CD4-positive, alpha-beta memory T cell (primary cell): ENCODE results near the gene BCL2L12. TPM values are rescaled to one million over a fixed set of nuclear protein-coding genes. Genes with fewer than 3 reads are reported as not detected.
"Not testable (repeated sequence)": the region's sequence is repeated elsewhere in the genome, so short reads cannot be mapped to it uniquely, and the experiment has no call there.

Source experiments
- CTCF ChIA-PET: fragments of 350-600 bp; sonication (Branson Sonifier 250); formaldehyde crosslinking; loops from one replicate; lab custom pipeline; 2021; ENCODE audit warnings: inconsistent platforms; ENCODE audit not compliant: partially characterized antibody; lab: Charles Lee
- POLR2A ChIA-PET: fragments of 350-600 bp; sonication (Branson Sonifier 250); formaldehyde crosslinking; loops from one replicate; lab custom pipeline; 2021; ENCODE audit not compliant: partially characterized antibody; lab: Charles Lee
- DNase-seq, 5 donors: peaks; one replicate each; pipeline versions ENCODE4 v3.0.0 to v3.0.0-alpha.2; 2020 to 2022; ENCODE audit warnings: mixed read lengths in 1 of 5
- H3K27ac ChIP-seq: one replicate; pipeline ENCODE4 v1.7.0; 2013; ENCODE audit warnings: low read depth, low read length
- H3K27me3 ChIP-seq: 2 replicates; pipeline ENCODE4 v1.7.0; 2013; ENCODE audit warnings: mild to moderate bottlenecking, low read length, moderate library complexity; ENCODE audit not compliant: insufficient read depth
- H3K36me3 ChIP-seq: 2 replicates; pipeline ENCODE4 v1.7.0; 2013; ENCODE audit warnings: mild to moderate bottlenecking, low read length, moderate library complexity; ENCODE audit not compliant: insufficient read depth
- H3K4me1 ChIP-seq: 2 replicates; pipeline ENCODE4 v1.7.0; 2013; ENCODE audit warnings: mild to moderate bottlenecking, low read length, moderate library complexity; ENCODE audit not compliant: insufficient read depth
- H3K4me3 ChIP-seq, 2 donors: one replicate each; pipeline ENCODE4 v1.7.0; 2013; ENCODE audit warnings: low read length in 2 of 2, mild to moderate bottlenecking in 1 of 2
- H3K9me3 ChIP-seq, 2 donors: one replicate each; pipeline ENCODE4 v1.7.0; 2013; ENCODE audit warnings: low read length in 2 of 2, control low read depth in 1 of 2; ENCODE audit not compliant: control insufficient read depth in 1 of 2
- H3K27ac Mint-ChIP-seq, 7 donors: one replicate each; pipeline ENCODE4 v1.8.0; 2020 to 2021; ENCODE audit warnings: mixed read lengths in 7 of 7, mild to moderate bottlenecking in 6 of 7, inconsistent platforms in 3 of 7, moderate library complexity in 3 of 7
- H3K27me3 Mint-ChIP-seq, 2 donors: one replicate each; pipeline ENCODE4 v1.8.0; 2020 to 2021; ENCODE audit warnings: mixed read lengths in 2 of 2
- H3K36me3 Mint-ChIP-seq, 2 donors: one replicate each; pipeline ENCODE4 v1.8.0; 2020 to 2021; ENCODE audit warnings: mixed read lengths in 2 of 2, inconsistent platforms in 1 of 2, mild to moderate bottlenecking in 1 of 2
- H3K4me1 Mint-ChIP-seq, 4 donors: one replicate each; pipeline ENCODE4 v1.8.0; 2020 to 2021; ENCODE audit warnings: mixed read lengths in 4 of 4, mild to moderate bottlenecking in 1 of 4
- H3K4me3 Mint-ChIP-seq, 8 donors: one replicate each; pipeline ENCODE4 v1.8.0; 2020 to 2021; ENCODE audit warnings: mixed read lengths in 8 of 8, mild to moderate bottlenecking in 7 of 8, moderate library complexity in 6 of 8, inconsistent platforms in 3 of 8
- H3K9me3 Mint-ChIP-seq, 8 donors: one replicate each; pipeline ENCODE4 v1.8.0; 2020 to 2021; ENCODE audit warnings: mixed read lengths in 8 of 8, mild to moderate bottlenecking in 5 of 8, inconsistent platforms in 3 of 8, moderate library complexity in 1 of 8
- intact Hi-C: fragments of 100-400 bp; cut with micrococcal nuclease; formaldehyde crosslinking; loops from one replicate; pipeline ENCODE4 v1.15.1; 2023
- polyA plus RNA-seq, 2 donors: library from polyadenylated mRNA; unstranded; fragments of 300-500 nt; fragmentation: Illumina TruSeq; gene quantifications; one replicate each; pipeline ENCODE4 v1.2.3, GENCODE V29; 2021
- total RNA-seq, 2 experiments: library from RNA; stranded (reverse); gene quantifications; one replicate each; pipeline ENCODE4 v1.2.3, GENCODE V29; 2021

Gene BCL2L12
- total and polyA plus RNA-seq, 4 experiments from 2014 or later = 16.3 to 22.1 (median 19.5) TPM

DNA sequence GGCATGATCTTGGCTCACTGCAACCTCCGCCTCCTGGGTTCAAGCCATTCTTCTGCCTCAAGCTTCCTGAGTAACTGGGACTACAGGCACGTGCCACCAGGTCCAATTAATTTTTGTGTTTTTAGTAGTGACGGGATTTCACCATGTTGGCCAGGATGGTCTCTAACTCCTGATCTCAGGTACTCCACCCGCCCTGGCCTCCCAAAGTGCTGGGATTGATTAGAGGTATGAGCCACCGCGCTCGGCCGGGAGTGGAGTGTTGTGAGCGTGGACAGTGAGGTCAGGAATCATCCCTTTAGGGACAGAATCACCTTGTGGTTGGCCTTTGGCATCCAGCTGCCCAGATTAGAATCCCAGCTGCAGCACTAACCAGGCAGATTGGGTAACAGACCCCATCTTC lies 36.1 kb upstream of the BCL2L12 start:
- POLR2A ChIA-PET = interaction anchor here (0.6 to 2.1 kb wide), 4 partner anchors 8 to 127 kb away, joined by 3 to 12 read pairs (median 3); partner anchors contain the start of gene RRAS
- intact Hi-C loops = no loop called here
- CTCF ChIA-PET = interaction anchor here (0.7 kb wide), 1 partner anchor 37 kb away, joined by 3 read pairs; no protein-coding TSS in a partner anchor

GRCh38 chr19:49631014-49631588 lies 34.6 kb upstream of the BCL2L12 start:
- Mint-ChIP-seq H3K27ac (peak overlapping the region in 4 of 7 donors; percentile 2 to 78 (median 32)), H3K9me3 (peaks cover 0 to 2% (median 0%) of the 10 kb centered on the region in 8 donors), H3K4me3 (no peak overlapping the region), H3K36me3 (peaks cover 12 to 16% of the 10 kb centered on the region in 2 donors), H3K27me3 (no peaks in the 10 kb centered on the region), H3K4me1 (peaks cover 2 to 9% (median 4%) of the 10 kb centered on the region in 4 donors)
- Histone ChIP-seq H3K9me3 (no peaks in the 10 kb centered on the region), H3K4me1 (no peaks in the 10 kb centered on the region), H3K27ac (no peak overlapping the region), H3K4me3 (no peak overlapping the region), H3K36me3 (no peaks in the 10 kb centered on the region), H3K27me3 (no peaks in the 10 kb centered on the region)
- ChIA-PET POLR2A (interaction anchor here (0.6 to 2.9 kb wide), 6 partner anchors 9 to 45 kb away, joined by 4 to 15 read pairs (median 6); partner anchors contain the start of genes PRR12 and RRAS), CTCF (interaction anchor here (1.1 kb wide), 2 partner anchors 9 to 48 kb away, joined by 3 to 4 read pairs; partner anchors contain the start of gene RRAS)
- intact Hi-C loops = no loop called here
- no peak for DNase-seq

More for the DNA sequence above, 36.1 kb upstream of the BCL2L12 start:
- peaks cover 6% of the 10 kb centered on the region for H3K36me3 ChIP-seq
- DNase-seq = no peak
- Mint-ChIP-seq H3K27ac (peak overlapping the region in 1 of 7 donors; percentile 46), H3K27me3 (no peaks in the 10 kb centered on the region), H3K36me3 (peaks cover 12 to 20% of the 10 kb centered on the region in 2 donors), H3K4me3 (no peak overlapping the region), H3K4me1 (peaks cover 0 to 4% (median 3%) of the 10 kb centered on the region in 4 donors), H3K9me3 (peaks cover 0 to 2% (median 0%) of the 10 kb centered on the region in 8 donors)
- no peaks in the 10 kb centered on the region for H3K27me3 ChIP-seq
- no peak overlapping the region for H3K27ac ChIP-seq
- H3K4me3 ChIP-seq = no peak overlapping the region
- H3K9me3 ChIP-seq = no peaks in the 10 kb centered on the region
- H3K4me1 ChIP-seq = no peaks in the 10 kb centered on the region

GRCh38 chr19:49631610-49632192 lies 34.0 kb upstream of the BCL2L12 start:
- H3K27me3 ChIP-seq = no peaks in the 10 kb centered on the region
- H3K4me3 Mint-ChIP-seq = no peak overlapping the region
- no peaks in the 10 kb centered on the region for H3K27me3 Mint-ChIP-seq
- H3K27ac ChIP-seq = no peak overlapping the region
- POLR2A ChIA-PET = interaction anchor here (0.7 to 2.9 kb wide), 5 partner anchors 9 to 44 kb away, joined by 3 to 15 read pairs (median 4); partner anchors contain the start of genes PRR12 and RRAS
- no peaks in the 10 kb centered on the region for H3K36me3 ChIP-seq
- H3K36me3 Mint-ChIP-seq = peaks cover 12% of the 10 kb centered on the region in 2 donors
- CTCF ChIA-PET = interaction anchor here (1.1 kb wide), 2 partner anchors 8 to 47 kb away, joined by 3 to 4 read pairs; partner anchors contain the start of gene RRAS
- peak overlapping the region in 3 of 7 donors; percentile 14 to 62 (median 58) for H3K27ac Mint-ChIP-seq
- DNase-seq = no peak
- H3K4me3 ChIP-seq = no peak overlapping the region
- H3K4me1 ChIP-seq = no peaks in the 10 kb centered on the region
- intact Hi-C loops = no loop called here
- peaks cover 2 to 9% (median 5%) of the 10 kb centered on the region in 4 donors for H3K4me1 Mint-ChIP-seq
- H3K9me3 ChIP-seq = no peaks in the 10 kb centered on the region
- peaks cover 0 to 2% (median 0%) of the 10 kb centered on the region in 8 donors for H3K9me3 Mint-ChIP-seq

DNA sequence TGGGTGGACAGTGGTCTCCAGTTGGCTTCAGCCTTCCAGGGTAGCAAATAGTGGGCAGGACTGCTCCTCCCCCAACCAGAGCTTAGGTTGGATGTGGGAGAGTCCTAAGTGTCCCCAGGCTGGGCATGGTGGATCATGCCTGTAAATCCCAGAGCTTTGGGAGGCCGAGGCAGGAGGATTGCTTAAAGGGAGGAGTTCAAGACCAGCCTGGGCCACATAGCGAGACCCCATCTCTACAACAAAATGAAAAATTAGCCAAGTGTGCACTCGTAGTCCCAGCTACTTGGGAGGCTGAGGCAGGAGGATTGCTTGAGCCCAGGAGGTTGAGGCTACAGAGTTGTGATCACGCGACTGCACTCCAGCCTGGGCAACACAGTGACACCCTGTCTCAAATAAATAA lies 33.2 kb upstream of the BCL2L12 start:
- H3K4me1 ChIP-seq = peaks cover under 1% of the 10 kb centered on the region
- POLR2A ChIA-PET = interaction anchor here (0.7 to 2.9 kb wide), 2 partner anchors 32 to 41 kb away, joined by 3 to 15 read pairs; partner anchors contain the start of gene PRR12
- intact Hi-C loops = no loop called here
- H3K9me3 Mint-ChIP-seq = peaks cover 0 to 2% (median 0%) of the 10 kb centered on the region in 8 donors
- no peak for DNase-seq
- H3K36me3 Mint-ChIP-seq = peaks cover 3 to 5% of the 10 kb centered on the region in 2 donors
- no peaks in the 10 kb centered on the region for H3K27me3 ChIP-seq
- H3K27me3 Mint-ChIP-seq = no peaks in the 10 kb centered on the region
- no peaks in the 10 kb centered on the region for H3K36me3 ChIP-seq
- H3K4me1 Mint-ChIP-seq = peaks cover 2 to 11% (median 6%) of the 10 kb centered on the region in 4 donors
- H3K9me3 ChIP-seq = no peaks in the 10 kb centered on the region
- no peak overlapping the region for H3K4me3 Mint-ChIP-seq
- peak overlapping the region in 1 of 7 donors; percentile 35 for H3K27ac Mint-ChIP-seq
- H3K27ac ChIP-seq = no peak overlapping the region
- no peak overlapping the region for H3K4me3 ChIP-seq
- CTCF ChIA-PET = no interaction called here

- H3K36me3 Mint-ChIP-seq, CTCF ChIA-PET, H3K36me3 ChIP-seq, H3K27me3 Mint-ChIP-seq, H3K4me3 Mint-ChIP-seq, H3K4me1 ChIP-seq, intact Hi-C loops, POLR2A ChIA-PET, H3K27ac ChIP-seq, H3K27me3 ChIP-seq, DNase-seq, H3K9me3 Mint-ChIP-seq, H3K9me3 ChIP-seq, H3K4me3 ChIP-seq: not testable (repeated sequence)
- peak overlapping the region in 1 of 7 donors; percentile 16 for H3K27ac Mint-ChIP-seq
- H3K4me1 Mint-ChIP-seq = peaks cover 3 to 17% (median 12%) of the 10 kb centered on the region in 4 donors
Measured at GRCh38 chr19:49633273-49633672, 32.5 kb upstream of the BCL2L12 start.

DNA sequence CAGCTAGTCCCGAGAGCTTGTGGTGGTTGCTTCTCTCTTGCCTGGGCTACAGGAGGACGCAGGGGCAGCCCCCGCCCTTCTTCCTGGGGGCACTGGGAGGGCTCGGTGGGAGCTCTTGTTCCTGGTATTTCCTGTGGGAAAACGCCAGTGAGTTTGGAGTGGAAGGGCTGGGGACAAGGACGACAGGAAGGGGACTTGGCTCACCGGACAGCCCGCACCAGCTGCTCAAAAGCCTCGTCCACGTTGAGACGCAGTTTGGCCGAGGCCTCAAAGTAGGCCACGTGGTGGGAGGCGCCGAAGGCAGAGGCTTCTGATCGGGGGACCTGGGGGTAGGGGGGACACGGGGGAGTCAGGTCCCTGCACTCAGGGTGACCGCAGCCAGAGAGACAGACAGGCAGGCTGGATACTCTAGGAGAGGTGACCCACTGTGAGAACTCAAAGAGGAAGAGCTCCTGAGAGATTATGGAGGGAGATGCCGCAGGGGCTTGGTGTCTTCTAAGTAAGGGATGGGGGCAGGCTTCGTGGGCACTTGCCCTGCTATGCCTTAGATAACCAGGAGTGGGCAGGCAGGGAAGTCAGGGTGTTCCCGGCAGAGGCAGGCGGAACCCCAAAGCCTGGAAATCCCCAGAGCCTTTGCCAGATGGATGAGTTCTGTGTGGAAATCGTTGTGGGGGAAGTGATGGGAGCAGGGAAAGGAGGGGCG lies 30.1 kb upstream of the BCL2L12 start:
- H3K4me3 Mint-ChIP-seq = peak overlapping the region in 1 of 8 donors; percentile 49
- DNase-seq = no peak
- intact Hi-C loops = no loop called here

More for the DNA sequence above, 30.1 kb upstream of the BCL2L12 start:
- Histone ChIP-seq H3K4me1 (peaks cover 24% of the 10 kb centered on the region), H3K27me3 (no peaks in the 10 kb centered on the region), H3K4me3 (no peak overlapping the region), H3K27ac (no peak overlapping the region), H3K36me3 (no peaks in the 10 kb centered on the region), H3K9me3 (no peaks in the 10 kb centered on the region)
- Mint-ChIP-seq H3K27me3 (no peaks in the 10 kb centered on the region), H3K9me3 (peaks cover 0 to 2% (median 0%) of the 10 kb centered on the region in 8 donors), H3K36me3 (peaks cover 0 to 1% of the 10 kb centered on the region in 2 donors), H3K27ac (peak overlapping the region in 4 of 7 donors; percentile 40 to 73 (median 50)), H3K4me1 (peaks cover 19 to 37% (median 29%) of the 10 kb centered on the region in 4 donors)
- ChIA-PET CTCF (interaction anchor here (1.0 kb wide), 1 partner anchor 37 kb away, joined by 3 read pairs; no protein-coding TSS in a partner anchor), POLR2A (interaction anchor here (0.7 to 1.8 kb wide), 5 partner anchors 24 to 77 kb away, joined by 3 to 5 read pairs (median 3); partner anchors contain the start of gene PRR12)
